ENCODE measurements around the gene TOR4A.

- TF ChIP-seq, protein P1, sequence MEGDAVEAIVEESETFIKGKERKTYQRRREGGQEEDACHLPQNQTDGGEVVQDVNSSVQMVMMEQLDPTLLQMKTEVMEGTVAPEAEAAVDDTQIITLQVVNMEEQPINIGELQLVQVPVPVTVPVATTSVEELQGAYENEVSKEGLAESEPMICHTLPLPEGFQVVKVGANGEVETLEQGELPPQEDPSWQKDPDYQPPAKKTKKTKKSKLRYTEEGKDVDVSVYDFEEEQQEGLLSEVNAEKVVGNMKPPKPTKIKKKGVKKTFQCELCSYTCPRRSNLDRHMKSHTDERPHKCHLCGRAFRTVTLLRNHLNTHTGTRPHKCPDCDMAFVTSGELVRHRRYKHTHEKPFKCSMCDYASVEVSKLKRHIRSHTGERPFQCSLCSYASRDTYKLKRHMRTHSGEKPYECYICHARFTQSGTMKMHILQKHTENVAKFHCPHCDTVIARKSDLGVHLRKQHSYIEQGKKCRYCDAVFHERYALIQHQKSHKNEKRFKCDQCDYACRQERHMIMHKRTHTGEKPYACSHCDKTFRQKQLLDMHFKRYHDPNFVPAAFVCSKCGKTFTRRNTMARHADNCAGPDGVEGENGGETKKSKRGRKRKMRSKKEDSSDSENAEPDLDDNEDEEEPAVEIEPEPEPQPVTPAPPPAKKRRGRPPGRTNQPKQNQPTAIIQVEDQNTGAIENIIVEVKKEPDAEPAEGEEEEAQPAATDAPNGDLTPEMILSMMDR (IDR thresholded peaks at IDR 0.05) = no peak
- no peak for TF ChIP-seq EZH2 (IDR thresholded peaks at IDR 0.05; ENCODE audit: borderline replicate concordance, insufficient read depth, low read depth, low read length, poor library complexity, severe bottlenecking)
Measured at GRCh38 chr9:137265496-137266161, 11.9 kb upstream of the TOR4A start.

All from B cell (primary cell).